ENCODE results near the gene LHFPL2.
"Not testable (repeated sequence)": the region's sequence is repeated elsewhere in the genome, so short reads cannot be mapped to it uniquely, and the experiment has no call there.

Gene LHFPL2

DNA sequence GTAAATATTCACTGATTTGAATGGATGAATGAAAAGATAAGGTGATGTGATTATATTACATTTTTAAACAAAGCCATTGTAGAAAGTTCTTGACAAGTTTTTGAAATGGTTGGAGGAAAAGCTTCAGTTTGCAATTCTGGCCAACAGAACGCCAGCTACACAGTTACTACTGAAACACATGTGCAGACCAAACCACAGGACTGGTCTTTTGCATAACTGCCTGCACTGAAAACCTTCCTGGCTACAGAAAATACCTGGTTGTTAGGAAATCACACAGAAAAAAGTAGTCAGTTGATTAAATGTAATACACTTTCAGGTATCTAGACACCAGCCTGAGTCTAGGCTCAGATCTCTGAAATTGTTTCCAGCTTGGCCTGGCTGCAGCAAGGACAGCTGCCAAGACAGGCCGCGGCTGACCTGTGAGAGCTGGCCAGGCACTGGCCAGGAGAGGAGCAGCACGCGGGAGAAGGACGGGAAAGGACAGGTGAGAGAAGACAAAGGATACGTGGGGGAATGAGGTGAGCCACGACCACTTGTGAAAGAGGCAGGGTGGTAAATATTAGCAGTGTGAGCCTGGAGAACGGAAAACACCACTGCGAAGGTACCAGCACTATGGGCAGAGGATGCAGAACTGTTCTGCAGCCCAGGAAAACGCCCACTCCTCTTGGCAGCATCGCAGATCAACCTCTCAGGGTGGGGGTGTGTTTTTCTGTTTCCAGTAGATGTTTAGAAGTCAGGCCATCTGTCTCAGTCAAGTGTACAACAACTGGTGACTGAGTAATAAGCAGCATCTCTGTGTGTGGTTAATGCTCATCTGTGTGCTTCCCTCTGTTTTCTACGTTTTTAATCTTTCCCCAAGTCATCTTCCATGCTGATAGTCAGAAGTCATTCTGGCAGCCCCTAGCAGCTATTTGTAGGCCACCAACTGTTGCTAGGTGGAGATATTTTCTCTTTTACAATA, 150.7 kb downstream of the LHFPL2 start:
- DNase-seq: no peak

DNA sequence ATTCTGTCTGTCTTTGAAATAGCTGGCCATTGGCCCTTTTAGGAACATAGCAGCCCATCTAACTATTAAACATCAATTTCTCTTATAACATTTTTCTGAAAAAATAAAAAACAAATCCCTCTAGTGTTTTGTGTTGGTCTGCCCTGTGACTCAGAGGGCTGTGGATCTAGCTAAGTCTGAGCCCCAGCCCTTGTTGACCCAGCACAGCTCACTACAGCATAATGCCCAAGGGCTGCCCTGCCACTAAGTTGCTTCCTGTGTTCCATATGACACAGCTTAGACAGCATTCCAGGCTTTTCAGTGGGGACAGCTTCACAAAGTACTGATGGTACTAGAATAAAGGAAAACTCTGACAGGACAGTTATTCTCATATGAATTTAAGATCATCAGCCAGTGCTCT, 152.2 kb downstream of the LHFPL2 start:
- peak; percentile 79 for DNase-seq

DNA sequence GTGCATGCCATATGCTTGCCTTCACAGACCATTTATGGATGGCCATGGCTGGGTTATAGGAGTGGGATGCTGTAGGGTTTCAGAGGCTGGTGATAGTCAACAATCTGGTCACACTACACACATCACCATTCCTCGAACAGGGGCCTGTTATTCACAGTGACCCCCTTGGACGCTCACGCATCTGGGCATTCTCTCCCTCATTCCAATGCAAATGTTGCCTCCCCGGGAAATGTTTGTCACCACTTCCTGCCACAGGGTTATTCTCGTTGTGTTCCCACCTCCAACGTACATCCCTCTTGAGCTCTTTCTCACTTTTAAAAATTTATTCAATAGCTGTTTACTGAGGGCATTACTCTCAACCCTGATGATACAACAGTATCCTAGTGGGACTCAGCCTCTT, 152.8 kb downstream of the LHFPL2 start:
- DNase-seq: no peak

DNA sequence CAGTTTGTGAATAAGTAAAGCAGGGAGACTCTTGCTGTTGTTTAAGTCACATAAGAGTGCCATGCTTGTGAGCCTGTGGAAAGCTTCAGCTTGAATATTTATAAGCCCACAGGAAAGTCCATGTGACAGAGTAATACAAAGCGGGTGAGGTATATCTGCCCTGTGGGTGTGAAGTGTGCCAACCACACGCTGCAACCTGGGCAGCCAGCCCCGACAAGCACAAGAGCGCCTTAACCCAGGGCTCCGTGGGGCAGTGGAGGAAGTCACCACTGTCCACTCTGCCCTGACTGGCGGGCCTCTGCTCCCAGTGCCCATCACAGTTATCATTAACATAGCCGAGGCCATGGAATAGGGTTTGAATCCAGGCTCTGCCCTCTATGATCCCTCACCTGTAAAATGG, 155.9 kb downstream of the LHFPL2 start:
- DNase-seq: no peak

DNA sequence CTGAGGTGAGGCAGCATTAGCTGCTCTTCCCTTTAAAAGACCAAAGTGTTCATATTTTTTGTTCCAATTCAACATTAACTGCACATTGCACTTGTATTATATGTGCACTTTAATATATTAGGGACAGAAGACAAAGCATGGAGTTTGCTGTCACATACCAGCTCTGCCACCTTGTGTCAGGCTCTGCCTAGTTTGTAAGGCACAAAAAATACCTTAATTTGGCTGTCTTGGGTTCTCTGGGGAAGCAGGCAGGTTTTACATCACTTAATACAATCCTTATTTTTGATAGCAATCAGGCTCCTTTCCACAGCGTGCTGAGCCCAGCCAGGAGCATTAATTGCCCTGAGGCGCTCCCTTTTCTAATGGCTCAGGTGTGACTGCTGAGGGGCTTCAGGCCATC, 156.3 kb downstream of the LHFPL2 start:
- DNase-seq: no peak

DNA sequence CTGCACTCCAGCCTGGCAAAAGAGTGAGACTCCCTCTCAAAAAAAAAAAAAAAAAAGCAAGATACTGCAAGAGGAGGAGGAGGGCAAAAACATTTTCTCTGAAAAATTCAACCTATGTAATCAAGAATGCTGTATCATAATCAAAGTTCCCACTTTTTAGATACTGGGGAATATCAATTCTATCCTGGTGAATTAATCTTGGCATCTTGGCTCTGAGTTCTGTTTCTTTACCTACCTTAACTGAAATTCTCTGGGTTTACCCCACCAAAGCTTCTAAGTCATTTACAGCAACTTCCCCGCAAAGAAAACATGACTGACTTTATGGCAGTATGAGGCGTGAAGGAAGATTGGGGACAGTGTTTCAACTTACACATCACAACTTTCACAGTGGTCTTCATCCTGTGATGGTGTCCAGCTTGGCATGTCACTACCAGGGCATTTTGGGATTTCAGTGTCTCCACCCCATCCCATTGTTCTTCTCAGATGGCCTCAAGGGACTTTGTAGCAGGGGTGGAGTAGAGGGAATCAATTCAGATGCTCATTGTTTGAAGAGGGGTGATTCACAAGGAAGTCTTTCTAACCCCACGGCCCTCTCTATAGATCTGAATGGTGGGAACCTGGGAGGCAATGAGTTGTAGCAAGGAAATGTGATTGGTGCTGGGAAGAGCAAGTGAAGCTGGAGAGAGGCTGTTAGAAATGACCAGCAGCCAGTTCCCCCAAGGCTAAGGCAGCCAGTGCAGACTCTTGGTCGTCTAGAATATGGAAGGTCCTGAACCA, 157.7 kb downstream of the LHFPL2 start:
- DNase-seq: no peak

DNA sequence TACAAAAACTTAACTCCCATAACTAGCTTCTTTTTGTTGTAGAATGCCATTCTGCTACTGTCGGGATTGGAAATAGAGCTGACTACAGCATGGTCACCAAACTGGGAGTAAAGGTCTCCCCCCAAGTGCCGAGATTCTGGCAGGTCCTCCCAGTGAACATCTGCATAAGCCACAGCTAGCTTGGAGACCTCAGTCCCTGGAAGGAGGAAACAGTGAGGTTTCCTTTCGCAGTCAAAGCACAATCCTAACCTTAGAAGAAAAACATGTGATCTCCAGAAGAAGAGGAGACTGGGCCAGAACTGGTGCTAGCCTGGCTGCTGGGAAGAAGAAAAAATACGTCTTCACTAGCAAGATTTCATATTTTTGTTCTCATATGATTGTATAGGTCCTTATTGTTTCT, 160.7 kb downstream of the LHFPL2 start:
- no peak for DNase-seq

DNA sequence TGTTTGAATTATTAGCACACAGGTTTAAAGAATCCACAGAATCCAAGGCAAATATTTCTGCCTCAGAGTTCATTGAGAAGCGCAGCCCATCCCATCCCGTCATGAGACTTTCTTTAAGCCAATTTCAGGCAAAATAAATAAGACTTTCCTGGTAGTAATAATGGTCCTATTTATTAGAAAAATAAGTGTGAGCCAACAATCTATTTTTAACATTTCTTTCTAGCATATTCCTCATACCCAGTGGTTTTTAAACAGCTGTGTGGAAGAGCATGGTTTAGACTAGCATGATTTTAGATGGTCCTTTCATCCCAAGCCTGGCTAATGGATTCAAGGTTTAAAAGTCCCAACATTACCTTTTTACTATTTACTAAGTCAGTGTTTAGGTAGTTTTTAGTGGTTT, 162.4 kb downstream of the LHFPL2 start:
- no peak for DNase-seq

DNA sequence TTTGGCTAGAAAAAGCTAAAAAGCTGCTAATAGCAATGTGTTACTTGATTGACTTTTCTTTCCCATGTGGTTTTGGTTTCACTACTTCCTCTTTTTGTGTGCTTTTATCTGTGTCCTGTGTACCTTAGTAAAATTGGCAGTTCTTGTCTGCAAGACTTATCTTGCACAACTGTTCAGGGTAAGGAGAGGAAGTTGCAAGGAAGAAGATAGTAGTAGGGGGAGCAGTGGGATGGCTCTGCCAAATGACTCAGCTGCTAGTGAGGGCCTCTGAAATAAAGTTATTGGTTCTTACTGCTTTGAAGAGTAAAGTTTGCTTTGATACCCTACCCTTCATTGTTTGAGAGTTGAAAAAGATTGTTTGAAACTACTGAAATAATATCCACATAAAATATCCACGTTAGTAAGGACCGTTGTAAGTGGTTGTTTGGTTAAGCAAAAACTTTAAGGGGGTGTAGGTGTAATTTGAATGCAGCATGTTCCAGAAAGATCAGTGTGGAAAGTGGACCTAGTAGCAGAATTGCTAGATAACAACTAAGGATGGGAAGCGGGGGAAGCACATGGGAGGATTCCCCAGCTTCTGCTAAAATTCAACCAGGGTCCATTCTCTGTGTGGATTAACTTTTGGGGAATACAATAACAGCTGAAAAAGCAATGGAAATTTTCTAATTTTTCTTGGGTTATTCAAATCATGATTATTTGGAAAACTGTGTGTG, 164.6 kb downstream of the LHFPL2 start:
- DNase-seq: no peak

DNA sequence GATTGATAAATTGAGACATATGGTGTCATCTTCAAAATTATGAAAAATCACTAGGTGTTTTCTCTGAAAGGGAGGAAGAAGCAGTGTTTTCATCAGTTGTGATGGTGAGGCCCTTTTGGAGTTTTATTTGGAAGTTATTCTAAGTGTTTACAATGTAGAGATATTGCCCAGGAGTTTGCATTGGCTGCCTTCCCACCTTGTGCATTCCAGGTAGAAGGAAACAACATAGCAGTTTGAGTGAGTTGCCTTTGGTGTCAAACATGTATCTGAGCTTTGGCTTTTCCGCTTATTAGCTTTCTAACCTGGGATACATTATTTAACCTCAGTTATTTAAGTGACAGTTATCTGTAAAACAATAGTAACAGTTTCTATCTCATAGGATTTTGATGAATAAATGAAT, 165.6 kb downstream of the LHFPL2 start:
- DNase-seq: no peak

DNA sequence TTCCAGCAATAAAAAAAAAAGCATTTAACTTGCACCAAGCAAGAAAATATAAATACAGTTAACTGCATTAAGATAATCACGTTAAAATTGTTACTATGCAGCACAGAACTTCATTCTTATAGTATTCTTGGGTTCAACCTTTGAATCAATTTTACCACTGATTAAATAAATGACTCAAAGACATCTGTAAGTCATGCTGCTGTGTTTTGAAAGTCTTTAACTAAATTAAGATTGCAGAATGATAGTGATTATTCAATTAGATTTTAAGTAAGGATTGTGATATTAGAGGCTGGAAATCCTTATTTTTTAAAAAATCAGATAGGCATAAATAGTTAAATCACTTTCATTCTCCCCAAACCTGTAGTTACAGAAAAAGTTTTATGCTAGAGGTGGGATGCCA, 171.8 kb downstream of the LHFPL2 start:
- no peak for DNase-seq

DNA sequence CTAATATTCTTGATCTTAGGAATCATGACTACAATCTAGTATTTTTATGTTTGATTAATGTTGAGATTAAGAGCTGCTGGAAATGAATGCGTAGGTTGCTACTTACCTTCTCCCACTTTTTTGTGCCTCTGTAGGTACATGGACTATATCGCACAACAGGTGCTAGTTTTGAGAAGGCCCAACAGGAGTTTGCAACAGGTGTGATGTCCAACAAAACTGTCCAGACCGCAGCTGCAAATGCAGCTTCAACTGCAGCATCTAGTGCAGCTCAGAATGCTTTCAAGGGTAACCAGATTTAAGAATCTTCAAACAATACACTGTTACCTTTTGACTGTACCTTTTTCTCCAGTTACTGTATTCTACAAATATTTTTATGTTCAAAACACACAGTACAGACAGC, 173.2 kb downstream of the LHFPL2 start:
- no peak for DNase-seq

DNA sequence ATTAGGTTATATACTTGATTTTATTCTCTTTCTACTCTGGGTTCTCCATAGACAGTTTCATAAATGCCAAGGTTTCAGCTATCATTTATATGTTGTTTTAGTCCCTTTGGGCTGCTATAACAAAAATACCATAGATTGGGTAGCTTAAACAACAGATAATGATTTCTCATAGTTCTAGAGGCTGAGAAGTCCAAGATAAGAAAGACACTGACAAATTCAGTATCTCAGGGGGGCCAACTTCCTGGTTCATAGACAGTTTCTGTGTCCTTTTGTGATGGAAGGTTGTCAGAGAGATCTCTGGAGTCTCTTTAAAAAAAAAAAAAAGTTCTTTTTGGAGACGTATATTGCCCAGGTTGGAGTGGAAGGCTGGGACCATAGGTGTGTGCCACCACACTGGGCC, 174.8 kb downstream of the LHFPL2 start:
- no peak for DNase-seq

DNA sequence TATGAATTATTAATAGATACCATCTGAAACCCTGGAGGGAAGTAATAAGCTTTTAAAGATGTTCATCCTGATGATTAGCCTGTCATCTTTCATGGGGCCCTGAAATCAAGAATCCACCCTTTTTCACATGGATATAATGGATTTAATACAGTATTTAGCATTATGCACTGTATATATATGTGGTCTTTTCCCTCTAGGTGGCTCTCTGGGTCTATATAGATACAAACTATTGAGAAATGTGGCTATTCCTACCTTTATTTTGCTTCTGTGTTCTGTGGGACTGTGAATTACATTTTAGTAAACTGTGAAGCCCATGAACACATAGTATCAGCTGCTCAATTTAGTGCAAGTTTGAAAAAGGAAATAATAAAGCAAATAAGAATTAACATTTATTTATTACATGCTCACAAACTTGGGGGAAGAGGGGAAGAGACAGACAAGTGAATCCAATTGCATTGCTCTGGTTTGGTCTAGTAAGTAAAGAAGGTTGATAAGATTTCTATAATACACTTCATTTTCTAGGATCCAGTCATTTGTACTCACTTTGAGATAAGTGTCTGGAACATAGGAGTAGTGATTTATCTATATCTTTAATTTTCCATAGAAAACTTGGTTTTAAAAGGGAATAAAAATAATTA, 176.0 kb downstream of the LHFPL2 start:
- DNase-seq: peak; percentile 11

DNA sequence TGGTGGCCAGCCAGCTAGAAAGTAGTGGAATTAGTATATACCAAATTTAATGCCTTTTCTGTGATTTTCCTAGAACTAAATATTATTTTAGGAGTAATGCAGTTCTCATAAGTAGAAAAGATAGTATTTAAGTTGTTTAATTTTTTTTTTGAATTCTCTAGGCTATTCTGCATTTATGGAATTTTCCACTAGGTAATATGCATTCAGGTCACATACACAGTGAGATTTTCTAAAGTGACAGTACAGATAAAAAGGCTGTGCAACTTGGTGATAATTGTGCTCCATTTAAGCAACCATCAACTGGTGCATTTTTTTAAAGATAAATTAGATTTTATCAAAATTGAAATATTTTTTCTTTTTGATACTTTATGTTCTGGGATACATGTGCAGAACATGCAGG, 176.7 kb downstream of the LHFPL2 start:
- no peak for DNase-seq

DNA sequence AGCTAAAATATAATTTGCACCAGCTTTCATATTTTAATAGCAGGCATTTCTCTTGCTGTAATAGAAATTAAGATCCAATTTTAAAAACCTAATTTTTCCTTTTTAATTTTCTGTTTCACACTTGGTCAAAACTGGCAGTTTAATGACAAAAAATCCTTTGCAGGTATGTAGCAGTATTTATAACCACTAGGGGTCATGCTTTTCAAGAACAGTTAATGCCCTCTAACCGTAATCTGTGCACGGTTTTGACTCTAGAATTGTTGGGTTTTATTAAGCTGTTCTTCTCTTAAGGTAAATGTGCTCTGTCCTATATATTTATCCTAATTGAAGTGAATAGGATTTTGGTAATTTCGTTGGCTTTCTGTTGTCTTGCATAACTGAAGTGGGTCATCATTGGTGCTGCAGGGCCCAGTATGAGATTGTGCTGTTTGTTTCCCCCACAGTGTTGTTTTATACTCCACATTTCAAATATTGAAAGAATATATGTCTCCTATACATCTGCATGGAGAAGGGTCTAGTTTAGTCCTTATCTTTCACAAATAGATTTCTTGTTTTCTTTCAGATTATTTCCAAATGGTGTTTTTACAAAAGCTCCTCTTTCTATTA, 180.7 kb downstream of the LHFPL2 start:
- DNase-seq: peak; percentile 44

DNA sequence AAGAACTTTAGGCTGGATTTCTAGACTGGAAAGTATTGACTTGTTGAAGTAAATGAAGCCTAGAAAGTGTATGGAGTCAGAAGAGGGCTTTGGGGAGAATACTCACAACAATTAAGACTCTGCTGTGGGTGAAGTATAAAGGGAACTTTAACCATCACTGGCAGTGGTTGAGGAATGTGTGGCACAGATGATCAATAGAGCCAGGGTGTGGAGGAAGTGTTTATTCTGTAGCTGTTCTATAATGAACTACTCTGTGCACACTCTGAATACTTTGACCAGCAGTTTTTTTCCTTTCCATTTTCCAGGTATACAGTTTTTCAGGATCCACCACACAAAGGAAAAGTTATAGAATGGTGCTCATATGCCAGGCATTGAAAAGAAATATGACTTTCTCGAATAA, 181.4 kb downstream of the LHFPL2 start:
- DNase-seq: no peak

DNA sequence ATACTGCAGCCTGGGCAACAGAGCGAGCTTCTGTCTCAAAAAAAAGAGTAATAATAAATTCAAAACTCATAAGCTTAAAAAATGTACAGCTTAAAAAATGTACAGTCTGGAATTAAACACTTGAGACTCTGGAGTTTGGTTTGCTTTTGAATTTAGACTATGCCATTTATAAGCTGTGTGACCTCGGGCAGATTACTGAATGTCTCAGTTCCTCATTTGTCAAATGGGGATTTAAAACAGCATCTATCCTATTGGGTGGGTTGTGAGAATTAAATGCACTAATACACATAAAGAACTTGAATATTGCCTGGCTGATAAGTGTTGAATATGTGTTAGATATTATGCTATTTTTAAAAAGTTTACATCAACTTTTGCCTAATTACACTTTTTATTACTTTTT, 189.7 kb downstream of the LHFPL2 start:
- DNase-seq: no peak

DNA sequence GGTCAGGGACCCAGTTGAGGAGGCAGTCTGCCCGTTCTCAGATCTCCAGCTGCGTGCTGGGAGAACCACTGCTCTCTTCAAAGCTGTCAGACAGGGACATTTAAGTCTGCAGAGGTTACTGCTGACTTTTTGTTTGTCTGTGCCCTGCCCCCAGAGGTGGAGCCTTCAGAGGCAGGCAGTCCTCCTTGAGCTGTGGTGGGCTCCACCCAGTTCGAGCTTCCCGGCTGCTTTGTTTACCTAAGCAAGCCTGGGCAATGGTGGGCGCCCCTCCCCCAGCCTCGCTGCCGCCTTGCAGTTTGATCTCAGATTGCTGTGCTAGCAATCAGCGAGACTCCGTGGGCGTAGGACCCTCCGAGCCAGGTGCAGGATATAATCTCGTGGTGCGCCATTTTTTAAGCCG, 191.1 kb downstream of the LHFPL2 start:
- DNase-seq: not testable (repeated sequence)

DNA sequence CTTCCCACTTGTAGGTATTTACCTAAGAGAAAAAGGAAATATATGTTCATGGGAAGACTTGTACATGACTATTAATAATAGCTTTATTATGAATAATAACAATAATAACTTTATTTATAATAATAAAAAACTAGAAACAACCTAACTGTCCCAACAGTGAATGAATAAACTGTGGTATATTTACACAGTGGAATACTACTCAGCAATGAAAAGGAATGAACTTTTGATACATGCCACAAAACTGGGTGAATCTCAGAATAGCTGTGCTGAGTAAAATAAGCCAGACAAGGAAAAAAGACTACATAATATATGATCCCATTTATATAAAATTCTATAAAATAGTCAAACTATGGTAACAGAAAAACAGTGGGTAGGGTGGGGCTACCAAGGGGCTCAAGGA, 199.5 kb downstream of the LHFPL2 start:
- no peak for DNase-seq

DNA sequence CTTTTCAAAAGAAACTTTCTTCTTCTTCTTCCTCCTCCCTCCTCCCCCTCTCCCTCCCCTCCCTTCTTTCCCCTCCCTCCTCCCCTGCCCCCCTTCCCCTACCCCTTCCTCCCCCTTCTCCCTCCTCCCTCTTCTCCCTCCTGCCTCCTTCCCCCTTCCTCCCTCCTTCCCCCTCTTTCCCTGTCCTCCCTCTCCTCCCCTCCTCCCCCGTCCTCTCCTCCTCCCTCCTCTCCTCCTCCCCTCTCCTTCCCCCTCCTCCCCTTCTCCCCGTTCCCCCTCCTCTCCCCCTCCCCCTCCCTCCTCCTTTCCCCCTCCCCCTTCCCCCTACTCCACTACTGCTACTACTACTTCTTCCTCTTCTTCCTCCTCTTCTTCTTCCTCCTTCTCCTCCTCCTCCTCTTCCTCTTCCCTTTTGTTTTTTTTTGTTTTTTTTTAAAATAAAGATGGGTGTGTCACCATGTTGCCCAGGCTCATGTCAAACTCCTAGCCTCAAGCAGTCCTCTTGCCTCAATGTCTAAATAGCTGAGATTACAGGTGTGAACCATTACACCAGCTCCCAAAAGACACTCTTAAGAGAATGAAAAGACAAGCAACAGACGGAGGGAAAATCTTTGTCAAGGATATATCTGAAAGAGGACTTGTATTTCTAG, 200.7 kb downstream of the LHFPL2 start:
- no peak for DNase-seq
